Measurements from ENCODE around the gene INTS2.
"Not testable (repeated sequence)": the region's sequence is repeated elsewhere in the genome, so short reads cannot be mapped to it uniquely, and the experiment has no call there.

Gene INTS2, protein sequence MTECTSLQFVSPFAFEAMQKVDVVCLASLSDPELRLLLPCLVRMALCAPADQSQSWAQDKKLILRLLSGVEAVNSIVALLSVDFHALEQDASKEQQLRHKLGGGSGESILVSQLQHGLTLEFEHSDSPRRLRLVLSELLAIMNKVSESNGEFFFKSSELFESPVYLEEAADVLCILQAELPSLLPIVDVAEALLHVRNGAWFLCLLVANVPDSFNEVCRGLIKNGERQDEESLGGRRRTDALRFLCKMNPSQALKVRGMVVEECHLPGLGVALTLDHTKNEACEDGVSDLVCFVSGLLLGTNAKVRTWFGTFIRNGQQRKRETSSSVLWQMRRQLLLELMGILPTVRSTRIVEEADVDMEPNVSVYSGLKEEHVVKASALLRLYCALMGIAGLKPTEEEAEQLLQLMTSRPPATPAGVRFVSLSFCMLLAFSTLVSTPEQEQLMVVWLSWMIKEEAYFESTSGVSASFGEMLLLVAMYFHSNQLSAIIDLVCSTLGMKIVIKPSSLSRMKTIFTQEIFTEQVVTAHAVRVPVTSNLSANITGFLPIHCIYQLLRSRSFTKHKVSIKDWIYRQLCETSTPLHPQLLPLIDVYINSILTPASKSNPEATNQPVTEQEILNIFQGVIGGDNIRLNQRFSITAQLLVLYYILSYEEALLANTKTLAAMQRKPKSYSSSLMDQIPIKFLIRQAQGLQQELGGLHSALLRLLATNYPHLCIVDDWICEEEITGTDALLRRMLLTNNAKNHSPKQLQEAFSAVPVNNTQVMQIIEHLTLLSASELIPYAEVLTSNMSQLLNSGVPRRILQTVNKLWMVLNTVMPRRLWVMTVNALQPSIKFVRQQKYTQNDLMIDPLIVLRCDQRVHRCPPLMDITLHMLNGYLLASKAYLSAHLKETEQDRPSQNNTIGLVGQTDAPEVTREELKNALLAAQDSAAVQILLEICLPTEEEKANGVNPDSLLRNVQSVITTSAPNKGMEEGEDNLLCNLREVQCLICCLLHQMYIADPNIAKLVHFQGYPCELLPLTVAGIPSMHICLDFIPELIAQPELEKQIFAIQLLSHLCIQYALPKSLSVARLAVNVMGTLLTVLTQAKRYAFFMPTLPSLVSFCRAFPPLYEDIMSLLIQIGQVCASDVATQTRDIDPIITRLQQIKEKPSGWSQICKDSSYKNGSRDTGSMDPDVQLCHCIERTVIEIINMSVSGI

GRCh38 chr17:61927208-61928100 is at the start of gene INTS2:
INTS2 (minus strand) TSS chr17:61927982; CDS start chr17:61926644, 1,338 bp downstream.
- peak; percentile 95 for DNase-seq

DNA sequence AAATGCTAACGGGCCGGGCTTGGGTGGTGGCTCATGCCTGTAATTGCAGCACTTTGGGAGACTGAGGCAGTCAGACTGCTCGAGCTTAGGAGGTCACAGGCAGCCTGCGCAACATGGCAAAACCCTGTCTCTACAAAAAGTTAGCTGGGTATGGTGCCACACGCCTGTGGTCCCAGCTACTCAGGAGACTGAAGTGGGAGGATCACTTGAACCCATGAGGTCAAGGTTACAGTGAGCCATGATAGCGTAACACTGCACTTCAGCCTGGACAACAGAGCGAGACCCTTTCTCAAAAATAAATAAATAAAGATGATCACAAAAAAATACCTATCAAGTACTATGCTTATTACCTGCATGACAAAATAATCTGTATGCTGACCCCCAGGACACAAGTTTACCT is 46.3 kb upstream of the INTS2 start:
- no peak for DNase-seq

GRCh38 chr17:61972311-61972710 is 44.5 kb upstream of the INTS2 start:
- DNase-seq, result no peak

GRCh38 chr17:61970030-61970429 is 42.2 kb upstream of the INTS2 start:
- DNase-seq, result no peak

DNA sequence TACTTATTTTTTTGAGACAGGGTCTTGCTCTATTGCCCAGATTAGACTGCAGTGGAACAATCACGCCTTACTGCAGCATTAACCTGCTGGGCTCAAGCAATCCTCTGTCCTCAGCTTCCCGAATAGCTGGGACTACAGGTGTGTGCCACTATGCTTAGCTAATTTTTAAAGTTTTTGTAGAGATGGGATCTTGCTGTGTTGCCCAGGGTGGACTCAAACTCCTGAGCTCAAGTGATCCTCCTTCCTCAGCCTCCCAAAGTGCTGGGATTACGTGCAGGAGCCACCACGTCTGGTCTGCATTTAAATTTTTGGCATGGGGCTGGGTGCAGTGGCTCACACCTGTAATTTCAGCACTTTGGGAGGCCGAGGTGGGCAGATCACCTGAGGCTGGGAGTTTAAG is 41.0 kb upstream of the INTS2 start:
- DNase-seq, result no peak

GRCh38 chr17:61967729-61968128 is 39.9 kb upstream of the INTS2 start:
- DNase-seq, result no peak

DNA sequence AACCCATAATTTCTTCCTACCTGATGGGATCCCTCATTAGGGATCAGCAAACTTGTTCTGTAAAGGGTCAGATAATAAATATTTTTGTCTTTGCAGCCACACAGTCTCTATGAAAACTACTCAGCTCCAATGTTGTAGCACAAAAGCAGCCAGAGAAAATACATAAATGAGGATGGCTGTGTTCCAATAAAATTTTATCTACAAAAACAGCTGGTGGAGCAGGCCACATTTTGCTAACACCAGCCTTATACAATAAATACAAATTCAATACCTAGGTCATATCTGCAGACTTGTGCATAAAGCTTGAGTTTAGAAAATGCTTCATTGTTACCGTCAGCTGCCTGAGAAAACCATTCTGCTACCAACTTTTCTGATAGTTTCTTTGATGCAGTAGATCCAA is 38.4 kb upstream of the INTS2 start:
- DNase-seq, result no peak

- DNase-seq, result no peak
These were observed 27.8 kb upstream of the INTS2 start for GRCh38 chr17:61955619-61956018.

DNA sequence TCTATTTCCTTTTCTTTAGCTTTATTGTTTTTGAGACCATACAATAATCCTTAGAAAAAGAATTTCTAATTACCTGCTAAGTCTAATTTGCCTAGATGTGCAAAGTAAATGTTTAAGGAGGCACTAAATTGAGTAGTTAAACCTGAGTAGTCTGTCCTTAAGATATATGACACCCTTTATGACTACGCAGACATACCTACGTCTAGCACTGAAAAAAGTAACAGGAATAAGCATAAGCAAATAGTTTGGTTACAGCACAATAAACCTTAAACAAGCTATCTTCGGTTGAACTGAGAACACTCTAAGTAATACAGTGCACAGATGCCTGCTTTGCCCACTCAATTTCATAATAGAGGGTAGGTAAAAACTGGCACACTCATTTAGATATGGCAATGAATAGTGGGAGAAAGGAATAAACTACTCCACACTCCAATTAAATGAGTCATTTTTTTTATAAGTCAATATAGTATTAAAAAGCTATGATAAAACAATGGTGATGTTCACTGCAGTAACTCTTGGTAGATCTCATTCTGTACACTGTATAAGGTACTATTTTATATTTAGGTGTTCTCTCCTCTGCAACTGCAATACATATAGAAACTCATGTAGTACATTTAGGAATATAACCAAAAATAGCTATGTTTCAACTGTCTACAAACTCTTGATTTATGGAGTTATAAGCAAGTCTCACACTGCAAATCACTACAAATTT is 19.7 kb upstream of the INTS2 start:
- no peak for DNase-seq

- no peak for DNase-seq
These were observed 18.6 kb upstream of the INTS2 start for GRCh38 chr17:61946359-61946758.

DNA sequence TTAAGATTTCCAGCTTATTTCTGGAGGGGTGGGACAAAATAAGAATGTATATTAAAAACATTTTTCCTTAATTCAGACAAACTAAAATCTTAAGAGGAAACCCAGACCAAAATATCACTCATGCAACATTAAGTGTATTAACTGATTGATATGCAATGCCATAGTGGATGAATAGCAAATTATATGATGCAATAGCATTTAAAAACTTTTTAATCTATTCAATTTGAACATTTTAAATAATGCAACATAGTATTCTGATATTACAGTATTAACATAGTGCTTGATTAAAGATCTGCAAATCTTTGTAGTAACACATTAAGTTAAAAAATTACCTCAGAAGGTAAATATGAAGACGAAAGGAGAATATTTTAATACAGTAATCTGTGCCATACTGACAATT is 15.3 kb upstream of the INTS2 start:
- DNase-seq, result no peak

- no peak for DNase-seq
These were observed 14.3 kb upstream of the INTS2 start for GRCh38 chr17:61942085-61942484.

DNA sequence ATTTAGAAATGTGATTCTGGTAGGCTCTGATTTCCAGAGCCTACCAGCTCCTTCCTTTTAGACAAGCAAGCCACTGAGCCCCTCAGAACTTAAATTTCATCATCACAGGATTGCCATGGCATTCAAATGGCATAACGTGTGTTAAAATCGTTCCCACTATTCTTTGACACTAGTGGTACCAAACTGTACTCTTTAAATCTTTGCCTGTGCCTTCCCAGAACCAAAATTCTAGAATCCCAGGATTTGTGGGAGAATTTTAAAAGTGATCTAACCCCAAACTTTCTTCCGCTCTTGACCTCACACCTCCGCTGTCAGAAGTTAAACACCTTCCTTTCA is 287 bp upstream of the INTS2 start:
- DNase-seq, result no peak

DNA sequence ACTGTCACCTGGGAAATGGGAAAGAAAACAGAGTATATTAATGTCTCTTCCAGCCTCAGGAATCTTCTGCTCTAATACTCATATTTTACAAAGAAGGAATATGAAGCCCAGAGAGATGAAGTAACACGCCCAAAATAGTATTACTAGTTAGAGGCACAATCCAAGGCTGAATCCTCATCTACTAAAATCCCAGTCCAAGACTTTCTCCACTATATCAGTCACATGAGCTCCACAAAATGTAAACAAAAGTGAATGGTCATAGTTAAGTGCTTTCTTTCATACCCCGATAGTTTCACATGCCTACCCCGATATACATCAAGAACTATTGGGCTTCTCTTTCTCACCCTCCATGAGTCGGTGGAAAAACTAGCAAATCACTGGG is 965 bp downstream of the INTS2 start:
- DNase-seq, result peak; percentile 4

DNA sequence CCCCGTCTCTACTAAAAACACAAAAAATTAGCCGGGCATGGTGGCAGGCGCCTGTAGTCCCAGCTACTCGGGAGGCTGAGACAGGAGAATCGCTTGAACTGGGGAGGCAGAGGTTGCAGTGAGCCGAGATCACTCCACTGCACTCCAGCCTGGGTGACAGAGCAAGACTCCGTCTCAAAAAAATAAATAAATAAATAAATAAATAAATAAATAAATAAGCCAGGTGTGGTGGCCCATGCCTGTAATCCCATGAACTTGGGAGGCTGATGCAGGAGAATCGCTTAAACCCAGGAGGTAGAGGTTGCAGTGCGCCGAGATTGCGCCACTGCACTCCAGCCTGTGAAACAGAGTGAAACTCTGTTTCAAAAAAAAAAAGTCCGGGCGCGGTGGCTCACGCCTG is 12.6 kb downstream of the INTS2 start:
- not testable (repeated sequence) for DNase-seq

DNA sequence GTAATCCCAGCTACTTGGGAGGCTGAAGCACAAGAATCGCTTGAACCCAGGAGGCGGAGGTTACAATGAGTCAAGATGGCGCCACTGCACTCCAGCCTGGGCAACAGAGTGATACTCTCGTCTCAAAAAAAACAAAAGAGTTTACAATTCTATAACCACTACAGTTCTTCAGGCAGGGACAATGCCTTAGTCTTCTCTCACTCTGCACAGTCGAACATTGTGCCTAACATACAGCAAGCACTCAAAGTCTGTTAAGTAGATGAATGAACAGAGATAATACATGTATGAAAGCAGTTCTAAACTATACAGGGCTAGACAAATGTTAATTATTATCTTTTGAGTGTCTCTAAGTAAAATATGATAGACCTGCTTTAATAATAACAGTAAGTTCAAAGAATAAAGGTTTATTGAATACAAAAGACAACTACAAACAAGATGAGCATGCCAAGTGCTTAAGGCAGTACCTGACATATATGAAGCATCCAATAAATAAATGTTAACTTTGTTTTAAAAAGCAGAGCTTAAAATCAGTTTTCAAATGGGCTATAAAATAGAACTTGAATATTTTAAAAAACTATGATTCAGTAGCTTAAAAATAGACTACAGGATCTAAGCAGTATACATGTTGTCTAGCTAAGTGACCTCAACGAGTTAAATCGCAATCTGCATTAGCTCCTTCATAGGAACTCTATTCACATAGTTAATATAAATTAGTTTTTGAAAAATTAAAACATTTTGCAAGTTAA is 19.3 kb downstream of the INTS2 start:
- DNase-seq, result no peak

- DNase-seq, result no peak
These were observed 20.4 kb downstream of the INTS2 start for GRCh38 chr17:61907361-61907760.

DNA sequence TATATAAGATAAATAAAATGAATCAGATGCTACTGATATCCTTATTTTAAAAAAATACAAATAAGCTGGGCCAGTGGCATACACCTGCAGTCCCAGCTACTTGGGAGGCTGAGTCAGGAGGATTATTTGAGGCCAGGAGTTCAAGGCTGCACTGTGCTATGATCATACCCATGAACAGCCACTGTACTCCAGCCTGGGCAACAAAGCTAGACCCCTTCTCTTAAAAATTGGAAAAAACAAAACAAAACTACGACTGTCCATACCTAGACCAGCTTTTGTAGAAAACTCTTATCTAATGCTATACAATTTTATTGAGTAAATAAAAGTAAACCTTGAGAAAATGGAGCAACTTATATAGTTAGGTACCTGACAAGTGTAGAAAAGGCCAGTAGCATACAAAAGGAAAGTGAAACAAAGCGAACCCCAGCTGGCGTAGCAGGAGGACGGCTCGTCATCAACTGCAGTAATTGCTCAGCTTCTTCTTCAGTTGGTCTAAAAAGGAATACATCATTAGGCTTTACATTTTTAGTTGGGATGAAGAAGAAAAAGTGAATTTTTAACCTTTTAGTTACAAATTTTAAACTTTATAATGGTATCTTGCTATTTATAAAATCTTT is 23.6 kb downstream of the INTS2 start:
- no peak for DNase-seq

DNA sequence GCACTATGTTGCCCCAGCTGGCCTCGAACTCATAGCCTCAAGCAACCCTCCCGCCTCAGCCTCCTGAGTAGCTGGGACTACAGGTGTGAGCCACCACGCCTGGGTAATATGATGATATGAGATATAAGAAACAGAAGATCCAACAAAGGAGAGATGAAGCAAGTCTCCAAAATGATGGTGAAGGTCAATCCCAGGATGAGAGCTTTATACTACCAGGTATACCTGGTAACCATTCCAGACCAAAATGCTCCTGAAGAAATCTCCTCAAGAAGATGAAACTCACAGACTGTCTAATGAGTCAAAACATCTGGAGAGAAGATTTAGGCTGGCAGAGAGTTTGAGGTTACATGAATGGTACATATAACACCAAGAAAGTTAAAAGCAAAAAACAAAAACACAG is 24.5 kb downstream of the INTS2 start:
- DNase-seq, result no peak

DNA sequence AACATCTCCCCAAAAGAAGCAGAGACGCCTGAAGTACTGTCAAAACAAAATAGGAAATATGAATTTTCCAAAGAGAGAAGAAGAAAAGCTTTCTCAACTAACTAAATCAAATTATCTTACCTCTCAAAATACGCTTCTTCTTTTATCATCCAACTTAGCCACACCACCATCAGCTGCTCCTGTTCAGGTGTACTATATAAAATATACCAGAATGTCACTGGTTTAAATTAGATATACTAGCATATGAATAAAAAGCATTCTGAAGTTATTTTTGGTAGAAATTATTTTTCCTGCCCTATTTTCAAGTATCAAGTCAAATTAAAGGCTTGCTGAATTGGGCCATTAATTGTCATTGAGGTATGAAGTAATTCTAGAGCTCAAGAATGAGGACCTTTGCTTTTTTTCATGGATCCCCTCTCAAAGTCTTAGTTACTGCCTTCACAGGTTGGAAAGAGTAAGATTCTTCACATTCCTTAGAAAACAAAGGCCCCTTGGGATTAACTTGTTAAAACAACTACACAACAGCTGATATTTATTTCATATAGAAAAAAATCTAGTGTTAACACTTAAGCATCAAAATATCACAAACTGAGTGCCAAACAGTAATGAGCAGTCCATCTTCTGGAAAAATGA is 30.1 kb downstream of the INTS2 start:
- DNase-seq, result no peak

Data from fibroblast of upper back skin (primary cell).